Measurements from ENCODE around the gene HCST.
"Not testable (repeated sequence)": the region's sequence is repeated elsewhere in the genome, so short reads cannot be mapped to it uniquely, and the experiment has no call there.

HCST gene

GRCh38 chr19:35907377-35907745, 5.0 kb downstream of the HCST start:
- no peak for DNase-seq (ENCODE audit: extremely low spot score)
- POLR2A ChIA-PET = no interaction called here
- TF ChIP-seq CTCF (IDR thresholded peaks at IDR 0.05; ENCODE audit: control extremely low read depth, extremely low read depth, low read depth, missing control alignments) = no peak
- CTCF ChIA-PET = interaction anchor here (2.0 kb wide), 1 partner anchor 24 kb away, joined by 8 read pairs; no protein-coding TSS in a partner anchor

- TF ChIP-seq CTCF (IDR thresholded peaks at IDR 0.05; ENCODE audit: control extremely low read depth, extremely low read depth, low read depth, missing control alignments) = no peak
- ChIA-PET POLR2A (no interaction called here), CTCF (interaction anchor here (0.8 to 1.6 kb wide), 2 partner anchors 10 to 27 kb away, joined by 3 to 5 read pairs; no protein-coding TSS in a partner anchor)
- DNase-seq (ENCODE audit: extremely low spot score) = no peak
Measured at GRCh38 chr19:35908010-35908441, 5.7 kb downstream of the HCST start, which contains the start of gene TYROBP. TSS of gene TYROBP (minus strand) at chr19:35908295. CDS start at chr19:35908228, 67 bp downstream.

GRCh38 chr19:35908973-35909683, 6.8 kb downstream of the HCST start:
- TF ChIP-seq CTCF (IDR thresholded peaks at IDR 0.05; ENCODE audit: control extremely low read depth, extremely low read depth, low read depth, missing control alignments) = no peak
- ChIA-PET POLR2A (interaction anchor here (0.8 kb wide), 1 partner anchor 8 kb away, joined by 4 read pairs; no protein-coding TSS in a partner anchor), CTCF (interaction anchor here (0.8 to 1.6 kb wide), 3 partner anchors 9 to 28 kb away, joined by 3 to 5 read pairs (median 5); no protein-coding TSS in a partner anchor)
- peak; percentile 67 for DNase-seq (ENCODE audit: extremely low spot score)

GRCh38 chr19:35909684-35910035, 7.3 kb downstream of the HCST start:
- TF ChIP-seq CTCF (IDR thresholded peaks at IDR 0.05; ENCODE audit: control extremely low read depth, extremely low read depth, low read depth, missing control alignments) = no peak
- no peak for DNase-seq (ENCODE audit: extremely low spot score)
- POLR2A ChIA-PET = interaction anchor here (0.8 kb wide), 1 partner anchor 9 kb away, joined by 4 read pairs; no protein-coding TSS in a partner anchor
- CTCF ChIA-PET = interaction anchor here (1.1 kb wide), 1 partner anchor 21 kb away, joined by 5 read pairs; no protein-coding TSS in a partner anchor

- POLR2A ChIA-PET; CTCF ChIA-PET; DNase-seq (ENCODE audit: extremely low spot score): not testable (repeated sequence)
Measured at GRCh38 chr19:35910355-35910754, 8.0 kb downstream of the HCST start.

- DNase-seq (ENCODE audit: extremely low spot score) = no peak
- CTCF ChIA-PET = interaction anchor here (1.9 kb wide), 1 partner anchor 15 kb away, joined by 7 read pairs; no protein-coding TSS in a partner anchor
- POLR2A ChIA-PET = no interaction called here
- no peak for TF ChIP-seq CTCF (IDR thresholded peaks at IDR 0.05; ENCODE audit: control extremely low read depth, extremely low read depth, low read depth, missing control alignments)
Measured at GRCh38 chr19:35911173-35911572, 8.8 kb downstream of the HCST start.

GRCh38 chr19:35911790-35912189, 9.5 kb downstream of the HCST start:
- no peak for TF ChIP-seq CTCF (IDR thresholded peaks at IDR 0.05; ENCODE audit: control extremely low read depth, extremely low read depth, low read depth, missing control alignments)
- no peak for DNase-seq (ENCODE audit: extremely low spot score)
- CTCF ChIA-PET = interaction anchor here (1.0 to 1.9 kb wide), 3 partner anchors 14 to 19 kb away, joined by 3 to 7 read pairs (median 6); no protein-coding TSS in a partner anchor
- POLR2A ChIA-PET = interaction anchor here (0.6 kb wide), 1 partner anchor 1866 kb away, joined by 4 read pairs; no protein-coding TSS in a partner anchor

All from GM10248 (cell line).